HepG2 (cell line): Measurements from ENCODE around the gene KLF11. TPM values are rescaled to one million over a fixed set of nuclear protein-coding genes. Genes with fewer than 3 reads are reported as not detected.
A peak's percentile ranks its signal among the peaks of the same experiment; 100 is the strongest.

Source experiments
- ATF2 ChIP-seq: sonication (generic); formaldehyde crosslinking; IDR thresholded peaks from 2 replicates; pipeline ENCODE4 v1.4.0; 2020; ENCODE audit warnings: missing genetic modification reagents
- CBFB ChIP-seq: sonication (generic); formaldehyde crosslinking; IDR thresholded peaks from 2 replicates; pipeline ENCODE4 v1.4.0; 2020; ENCODE audit warnings: missing genetic modification reagents
- CEBPB ChIP-seq: IDR thresholded peaks from 2 replicates; pipeline ENCODE4 v1.6.1; 2011; ENCODE audit warnings: low read depth, low read length, improper control_type of control experiment, borderline replicate concordance
- CREM ChIP-seq, 2 experiments: sonication (generic) in 1 of 2; formaldehyde crosslinking in 1 of 2; IDR thresholded peaks; 2 replicates each; pipeline versions ENCODE4 v1.4.0 to v1.6.1; 2016 to 2020; ENCODE audit warnings: antibody characterized with exemption in 1 of 2, mild to moderate bottlenecking in 1 of 2, missing genetic modification reagents in 1 of 2
- CTCF ChIP-seq: sonication (generic); formaldehyde crosslinking; IDR thresholded peaks from 2 replicates; pipeline ENCODE4 v1.5.0; 2020; ENCODE audit warnings: mild to moderate bottlenecking, missing genetic modification reagents, moderate library complexity
- GMEB2 ChIP-seq: IDR thresholded peaks from 2 replicates; pipeline ENCODE4 v1.6.1; 2016; ENCODE audit warnings: missing biosample characterization, missing genetic modification reagents, low read depth
- NR0B2 ChIP-seq: sonication (generic); formaldehyde crosslinking; IDR thresholded peaks from 2 replicates; pipeline ENCODE4 v1.4.0; 2020; ENCODE audit warnings: mild to moderate bottlenecking, missing genetic modification reagents
- PAXIP1 ChIP-seq: sonication (generic); formaldehyde crosslinking; conservative IDR thresholded peaks from 2 replicates; pipeline ENCODE4 v1.4.0; 2020; ENCODE audit warnings: mild to moderate bottlenecking, missing genetic modification reagents, moderate library complexity
- REL ChIP-seq: sonication (generic); formaldehyde crosslinking; conservative IDR thresholded peaks from 2 replicates; pipeline ENCODE4 v1.8.0; 2022; ENCODE audit warnings: mild to moderate bottlenecking, missing genetic modification reagents, moderate library complexity
- YEATS4 ChIP-seq: sonication (generic); formaldehyde crosslinking; IDR thresholded peaks from 2 replicates; pipeline ENCODE4 v1.4.0; 2020; ENCODE audit warnings: missing genetic modification reagents, borderline replicate concordance
- ZNF446 ChIP-seq: sonication (generic); formaldehyde crosslinking; IDR thresholded peaks from 2 replicates; pipeline ENCODE4 v1.5.0; 2020; ENCODE audit warnings: mild to moderate bottlenecking, missing genetic modification reagents
- ZNF512B ChIP-seq: sonication (generic); formaldehyde crosslinking; IDR thresholded peaks from 2 replicates; pipeline ENCODE4 v1.5.1; 2020; ENCODE audit warnings: missing genetic modification reagents, mild to moderate bottlenecking, borderline replicate concordance
- ZNF629 ChIP-seq: sonication (generic); formaldehyde crosslinking; conservative IDR thresholded peaks from 2 replicates; pipeline ENCODE4 v1.5.0; 2020; ENCODE audit warnings: missing genetic modification reagents
- ZNF672 ChIP-seq: sonication (generic); formaldehyde crosslinking; IDR thresholded peaks from 2 replicates; pipeline ENCODE4 v1.8.1; 2022; ENCODE audit warnings: missing genetic modification reagents
- ZNF713 ChIP-seq: sonication (generic); formaldehyde crosslinking; IDR thresholded peaks from 2 replicates; pipeline ENCODE4 v1.4.0; 2020; ENCODE audit warnings: mild to moderate bottlenecking, missing genetic modification reagents
- ZNF841 ChIP-seq: sonication (generic); formaldehyde crosslinking; IDR thresholded peaks from 2 replicates; pipeline ENCODE4 v1.8.1; 2023; ENCODE audit warnings: missing genetic modification reagents, borderline replicate concordance
- polyA plus RNA-seq, 8 experiments: library from polyadenylated mRNA; depleted of rRNA in 3 of 8; stranded (reverse) in 7 of 8; unstranded in 1 of 8; fragments of >200 nt; fragmentation: Illumina TruSeq in 4 of 8; extraction: Trizol in 4 of 8; gene quantifications; 2 replicates each; pipeline versions ENCODE4 v1.2.1 to v1.2.3, GENCODE V29; 2011 to 2016; ENCODE audit warnings: low read depth in 4 of 8, missing spikeins in 1 of 8, mixed read lengths in 1 of 8; ENCODE audit not compliant: insufficient read depth in 1 of 8
- total RNA-seq, 5 experiments: library from RNA; depleted of rRNA; stranded (reverse); fragments of >200 nt; fragmentation: Illumina TruSeq; extraction: Trizol; gene quantifications; 2 replicates each; pipeline ENCODE4 v1.2.3, GENCODE V29; 2016; ENCODE audit warnings: low read depth in 1 of 5

The KLF11 gene
- total and polyA plus RNA-seq, 2 of the 13 experiments (the other 11 are each of a cell fraction or from before 2014, with no cell fraction given) = 2.5 to 11.8 TPM

- TF ChIP-seq ZNF512B (CRISPR knock-in tag) (no peak), ZNF841 (CRISPR knock-in tag) (peak; percentile 94), CREM (IDR thresholded peaks at IDR 0.05) (no peak), CREM (CRISPR knock-in tag; IDR thresholded peaks at IDR 0.05) (no peak), NR0B2 (CRISPR knock-in tag) (peak; percentile 98), ZNF446 (CRISPR knock-in tag) (peak; percentile 99), ATF2 (CRISPR knock-in tag) (peak; percentile 71), REL (0 out of 2 replicates have a peak, but pooled peaks have one; percentile 56), GMEB2 (CRISPR knock-in tag) (0 out of 2 replicates have a peak, but pooled peaks have one; percentile 46), CTCF (no peak), YEATS4 (CRISPR knock-in tag) (peak; percentile 76; the same call in 1 of the 2 replicates), PAXIP1 (CRISPR knock-in tag) (no peak; the same call in 1 of the 2 replicates), ZNF629 (CRISPR knock-in tag) (peak; percentile 71), CEBPB (no peak), ZNF672 (CRISPR knock-in tag) (peak; percentile 78; the same call in 1 of the 2 replicates), CBFB (CRISPR knock-in tag) (peak; percentile 65; the same call in 1 of the 2 replicates), ZNF713 (no peak)
Measured at GRCh38 chr2:10043256-10043905, at the start of gene KLF11 (continued).
